Stimulated activated CD4-positive, alpha-beta T cell treated with anti-CD3 and anti-CD28 coated beads, Interleukin-1b, Interleukin-23, amount 100 ng/mL, for 48 hours (primary cell): ENCODE data around the gene SLC38A5.
"Not testable (repeated sequence)": the region's sequence is repeated elsewhere in the genome, so short reads cannot be mapped to it uniquely, and the experiment has no call there.

Experiments
- DNase-seq: peaks from one replicate; pipeline ENCODE4 v3.0.0-alpha.2; 2020

The SLC38A5 gene

GRCh38 chrX:48470110-48470832, at the start of gene SLC38A5:
Gene SLC38A5, minus strand, starts transcription at chrX:48470260. Its CDS starts 2,336 bp downstream, at chrX:48467924.
- no peak for DNase-seq

- not testable (repeated sequence) for DNase-seq
Observed at GRCh38 chrX:48519481-48519880, 49.4 kb upstream of the SLC38A5 start.

DNA sequence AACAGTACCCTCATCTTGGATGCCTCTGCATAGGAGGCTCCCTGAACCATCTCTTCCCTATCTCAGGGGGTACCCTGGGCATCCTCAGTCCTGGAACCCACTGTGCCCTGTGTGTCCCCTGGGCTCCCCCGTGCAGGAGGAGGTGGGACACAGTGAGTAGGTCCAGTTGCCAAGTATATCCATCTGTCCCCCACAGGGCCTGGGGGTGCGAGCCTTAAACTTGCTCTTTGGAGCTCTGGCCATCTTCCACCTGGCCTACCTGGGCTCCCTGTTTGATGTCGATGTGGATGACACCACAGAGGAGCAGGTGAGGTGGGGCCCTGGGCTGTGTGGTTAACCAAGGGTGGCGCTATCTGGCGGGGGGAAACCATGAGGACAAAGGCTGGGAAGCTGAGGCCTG, 46.9 kb upstream of the SLC38A5 start:
- no peak for DNase-seq

DNA sequence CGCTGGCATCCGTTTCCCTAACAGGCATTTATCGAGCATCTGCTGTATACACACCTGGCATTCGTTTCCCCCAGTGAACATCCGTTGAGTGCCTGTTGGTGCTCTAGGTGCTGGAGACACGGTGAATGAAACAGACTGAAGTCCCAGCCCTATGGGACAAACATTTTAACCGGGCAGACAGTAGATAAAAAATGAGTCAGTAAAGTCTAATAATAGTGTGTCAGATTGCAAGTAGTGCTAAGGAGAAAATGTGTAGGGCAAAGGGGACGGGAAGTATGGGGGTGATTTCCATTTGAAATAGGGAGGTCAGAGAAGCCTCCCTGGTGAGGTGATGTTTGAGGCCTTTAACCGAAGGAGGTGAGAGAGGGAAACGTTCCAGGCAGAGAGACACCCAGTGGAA, 46.2 kb upstream of the SLC38A5 start:
- DNase-seq = no peak

GRCh38 chrX:48515842-48516241, 45.8 kb upstream of the SLC38A5 start:
- no peak for DNase-seq

DNA sequence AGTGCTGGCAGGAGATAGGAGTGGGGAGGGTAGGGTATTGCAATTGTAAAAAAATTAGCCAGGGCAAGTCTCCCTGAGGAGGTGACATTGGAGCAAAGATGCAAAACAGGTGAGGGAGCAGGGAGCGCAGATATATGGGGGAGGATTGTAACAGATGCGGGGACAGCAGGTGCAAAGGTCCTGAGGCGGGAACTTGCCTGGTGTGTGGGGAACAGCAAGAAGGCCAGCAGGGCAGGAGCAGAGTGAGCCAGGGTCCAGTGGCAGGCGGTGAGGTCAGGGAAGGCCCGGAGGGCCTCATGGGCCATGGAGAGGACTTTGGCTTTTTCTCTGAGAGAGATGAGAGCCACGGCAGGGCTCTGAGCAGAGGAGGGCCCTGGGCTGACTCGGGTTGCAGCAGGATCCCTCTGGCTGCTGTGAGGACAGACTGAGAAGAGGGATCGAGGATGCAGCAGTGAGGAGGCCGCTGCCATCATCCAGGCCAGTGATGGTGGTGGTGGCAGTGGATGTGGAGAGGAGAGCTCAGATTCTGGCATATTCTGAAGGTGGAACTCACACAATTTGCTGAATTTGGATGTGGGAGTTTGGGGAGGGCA, 44.9 kb upstream of the SLC38A5 start:
- no peak for DNase-seq

DNA sequence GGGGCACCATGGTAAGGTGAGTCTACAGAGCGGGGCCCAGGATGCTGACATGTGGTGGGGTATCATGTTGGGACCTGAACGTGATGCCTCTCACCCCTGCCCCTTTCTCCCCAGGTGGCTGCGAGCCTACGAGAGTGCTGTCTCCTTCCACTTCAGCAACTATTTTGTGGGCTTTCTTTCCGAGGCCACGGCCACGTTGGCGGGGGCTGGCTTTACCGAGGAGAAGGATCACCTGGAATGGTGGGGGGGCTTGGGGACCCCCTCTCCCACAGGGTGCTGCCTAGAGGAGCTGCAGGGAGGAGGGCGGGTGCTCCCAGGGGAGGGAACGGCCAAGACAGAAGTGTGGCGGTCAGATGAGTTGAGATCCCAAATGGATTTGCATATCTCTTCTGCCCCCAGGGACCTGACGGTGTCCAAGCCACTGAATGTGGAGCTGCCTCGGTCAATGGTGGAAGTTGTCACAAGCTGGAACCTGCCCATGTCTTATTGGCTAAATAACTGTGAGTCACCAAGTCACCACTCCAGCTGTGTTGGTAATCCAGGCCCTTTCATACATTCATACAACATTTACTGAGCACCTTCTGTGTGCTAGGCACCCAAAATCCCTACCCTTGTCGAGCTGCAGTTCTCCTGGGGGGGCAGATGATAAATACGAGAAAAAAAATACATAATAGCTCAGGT, 44.2 kb upstream of the SLC38A5 start:
- no peak for DNase-seq

- DNase-seq = no peak
Observed at GRCh38 chrX:48513670-48514069, 43.6 kb upstream of the SLC38A5 start.

GRCh38 chrX:48512371-48512935, 42.4 kb upstream of the SLC38A5 start:
- DNase-seq = no peak

DNA sequence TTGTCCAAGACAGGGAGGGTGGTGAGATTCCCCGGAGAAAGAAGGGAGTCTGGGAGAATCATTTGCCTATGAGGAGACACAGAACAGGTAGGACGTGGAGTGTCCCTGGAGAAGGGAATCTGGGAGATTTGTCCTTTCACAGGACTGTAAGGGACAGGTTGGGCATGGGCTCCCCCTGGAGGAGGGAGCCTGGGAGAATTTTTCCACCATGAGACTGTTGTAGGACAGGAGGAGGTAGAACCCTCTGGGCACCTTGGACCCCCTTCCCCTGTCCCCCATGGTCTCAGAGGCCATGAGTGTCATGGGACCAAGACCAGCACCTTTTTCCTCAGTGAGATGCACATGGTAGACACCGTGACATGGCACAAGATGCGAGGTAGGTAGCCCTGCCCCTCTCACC, 41.5 kb upstream of the SLC38A5 start:
- no peak for DNase-seq

DNA sequence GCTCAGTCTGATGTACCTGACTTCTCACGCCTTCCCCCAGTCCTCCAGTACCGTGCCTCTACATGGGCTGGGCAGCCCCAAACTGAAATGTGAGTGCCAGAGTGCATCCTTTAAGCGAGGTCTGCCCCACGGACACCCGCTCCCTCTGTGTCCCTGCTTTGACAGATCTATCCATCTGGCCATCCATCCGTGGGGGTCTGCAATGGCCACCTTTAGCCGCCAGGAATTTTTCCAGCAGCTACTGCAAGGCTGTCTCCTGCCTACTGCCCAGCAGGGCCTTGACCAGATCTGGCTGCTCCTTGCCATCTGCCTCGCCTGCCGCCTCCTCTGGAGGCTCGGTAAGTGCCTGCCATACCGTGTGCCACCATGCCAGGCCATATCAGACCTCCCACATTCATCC, 39.6 kb upstream of the SLC38A5 start:
- no peak for DNase-seq

- DNase-seq = no peak
Observed at GRCh38 chrX:48509245-48509590, 39.2 kb upstream of the SLC38A5 start.

- peak; percentile 77 for DNase-seq
Observed at GRCh38 chrX:48508400-48509244, 38.6 kb upstream of the SLC38A5 start, which contains the start of gene PORCN. Gene PORCN, plus strand, starts transcription at chrX:48508992. Its CDS starts 829 bp downstream, at chrX:48509821.

DNA sequence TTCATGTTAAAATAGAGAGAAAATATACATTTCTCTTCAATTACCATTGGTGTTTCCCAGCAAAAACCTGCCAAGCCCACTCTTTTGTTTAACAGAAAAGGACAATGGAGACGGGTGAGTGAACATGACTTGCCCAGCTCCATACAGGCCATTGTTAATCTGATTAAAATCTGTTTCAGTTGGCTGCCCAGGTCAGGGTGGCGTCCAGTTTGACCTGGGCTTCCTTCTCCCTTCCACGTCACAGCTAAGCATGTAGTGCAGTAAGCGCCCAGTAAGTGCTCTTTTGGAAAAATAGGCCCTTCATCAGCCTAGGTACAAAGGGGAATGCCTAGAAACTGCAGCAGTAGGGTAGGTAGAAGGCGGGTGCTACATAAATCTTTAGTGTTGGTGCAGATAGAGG, 37.2 kb upstream of the SLC38A5 start:
- no peak for DNase-seq

GRCh38 chrX:48505481-48505880, 35.4 kb upstream of the SLC38A5 start:
- no peak for DNase-seq

DNA sequence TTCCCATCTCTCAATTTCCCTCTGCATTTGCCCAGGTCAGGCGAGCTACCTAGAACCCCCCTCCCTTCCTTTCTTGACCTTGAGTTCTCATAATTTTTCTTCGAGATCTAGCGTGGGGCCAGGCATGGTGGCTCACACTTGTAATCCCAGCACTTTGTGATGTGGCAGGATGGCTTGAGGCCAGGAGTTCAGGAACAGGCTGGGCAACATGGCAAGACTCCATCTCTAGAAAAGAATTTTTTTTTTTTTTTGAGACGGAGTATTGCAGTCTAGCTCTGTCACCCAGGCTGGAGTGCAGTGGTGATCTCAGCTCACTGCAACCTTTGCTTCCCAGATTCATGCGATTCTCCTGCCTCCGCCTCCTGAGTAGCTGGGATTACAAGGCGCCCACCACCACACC, 34.2 kb upstream of the SLC38A5 start:
- no peak for DNase-seq

GRCh38 chrX:48498374-48498809, 28.3 kb upstream of the SLC38A5 start:
- DNase-seq = no peak

GRCh38 chrX:48497871-48498270, 27.8 kb upstream of the SLC38A5 start:
- DNase-seq = no peak

DNA sequence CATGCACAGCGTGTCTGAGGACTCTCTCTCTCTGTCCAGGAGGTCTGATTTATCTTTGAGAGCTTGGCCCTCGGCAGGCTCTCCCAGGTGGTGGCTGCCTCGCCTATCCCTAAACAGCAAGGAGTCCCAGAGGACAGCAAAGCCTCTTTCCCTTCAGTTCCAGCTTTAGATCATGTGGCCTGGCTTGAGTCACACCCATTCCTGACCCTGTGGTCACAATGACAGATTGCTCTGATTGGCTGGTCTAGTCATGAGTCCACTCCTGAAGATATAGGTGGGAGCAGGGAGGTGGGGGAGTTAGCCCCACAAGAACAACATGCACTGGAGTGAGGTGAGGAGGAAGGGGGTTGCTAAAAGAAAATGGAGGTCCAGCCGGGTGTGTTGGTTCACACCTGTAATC, 26.6 kb upstream of the SLC38A5 start:
- DNase-seq = no peak

GRCh38 chrX:48493890-48494364, 23.9 kb upstream of the SLC38A5 start:
- DNase-seq = no peak

DNA sequence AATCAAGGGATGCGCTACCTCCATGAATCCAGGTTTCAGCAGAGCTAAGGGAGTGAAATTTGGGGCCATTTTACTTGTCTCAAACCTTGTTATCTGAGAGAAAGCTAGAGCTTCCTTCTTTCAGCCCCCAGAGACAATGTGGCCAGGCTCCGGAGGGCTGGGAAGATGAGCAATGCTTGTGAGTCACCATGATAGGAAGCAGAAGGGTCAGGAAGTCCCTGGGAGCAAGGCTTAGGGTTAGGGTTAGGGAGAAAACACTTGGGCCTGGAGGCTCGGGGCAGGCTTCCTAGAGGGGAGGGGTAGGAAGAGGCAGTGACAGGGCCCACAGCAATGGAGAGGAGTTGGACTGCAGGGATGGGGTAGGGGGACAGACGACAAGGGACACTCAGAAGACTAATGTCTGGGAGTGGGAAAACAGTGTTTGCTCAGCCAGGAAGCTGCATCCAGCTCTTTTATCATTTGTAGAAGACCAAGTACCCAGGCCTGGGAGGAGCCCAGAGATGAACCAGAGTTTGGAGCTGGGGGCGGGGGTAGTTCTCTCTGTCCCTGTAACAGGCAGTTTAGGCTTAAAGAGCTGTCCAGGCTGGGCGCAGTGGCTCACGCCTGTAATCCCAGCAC, 22.3 kb upstream of the SLC38A5 start:
- no peak for DNase-seq

- DNase-seq = no peak
Observed at GRCh38 chrX:48491809-48492208, 21.7 kb upstream of the SLC38A5 start.
